22Rv1 (cell line): ENCODE results near the gene PDK4.

Source experiments
- ZFX ChIP-seq: fragments of 450-650 bp; IDR thresholded peaks from 2 replicates; pipeline ENCODE4 v1.6.1; 2017; ENCODE audit warnings: antibody characterized with exemption, borderline replicate concordance
- TF ChIP-seq, protein P1 (sequence below): fragments of 450-650 bp; IDR thresholded peaks from 2 replicates; pipeline ENCODE4 v1.5.1; 2017; ENCODE audit warnings: mild to moderate bottlenecking

- TF ChIP-seq, protein P1, sequence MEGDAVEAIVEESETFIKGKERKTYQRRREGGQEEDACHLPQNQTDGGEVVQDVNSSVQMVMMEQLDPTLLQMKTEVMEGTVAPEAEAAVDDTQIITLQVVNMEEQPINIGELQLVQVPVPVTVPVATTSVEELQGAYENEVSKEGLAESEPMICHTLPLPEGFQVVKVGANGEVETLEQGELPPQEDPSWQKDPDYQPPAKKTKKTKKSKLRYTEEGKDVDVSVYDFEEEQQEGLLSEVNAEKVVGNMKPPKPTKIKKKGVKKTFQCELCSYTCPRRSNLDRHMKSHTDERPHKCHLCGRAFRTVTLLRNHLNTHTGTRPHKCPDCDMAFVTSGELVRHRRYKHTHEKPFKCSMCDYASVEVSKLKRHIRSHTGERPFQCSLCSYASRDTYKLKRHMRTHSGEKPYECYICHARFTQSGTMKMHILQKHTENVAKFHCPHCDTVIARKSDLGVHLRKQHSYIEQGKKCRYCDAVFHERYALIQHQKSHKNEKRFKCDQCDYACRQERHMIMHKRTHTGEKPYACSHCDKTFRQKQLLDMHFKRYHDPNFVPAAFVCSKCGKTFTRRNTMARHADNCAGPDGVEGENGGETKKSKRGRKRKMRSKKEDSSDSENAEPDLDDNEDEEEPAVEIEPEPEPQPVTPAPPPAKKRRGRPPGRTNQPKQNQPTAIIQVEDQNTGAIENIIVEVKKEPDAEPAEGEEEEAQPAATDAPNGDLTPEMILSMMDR, result no peak
- TF ChIP-seq ZFX, result no peak
Observed at GRCh38 chr7:95549818-95550529, 46.3 kb downstream of the PDK4 start.
